Measurements from ENCODE around the gene RHBDD3. TPM values are rescaled to one million over a fixed set of nuclear protein-coding genes. Genes with fewer than 3 reads are reported as not detected.

The RHBDD3 gene
- total and polyA plus RNA-seq, 2 experiments from 2014 or later = 55.0 to 115 TPM

GRCh38 chr22:29269731-29270474 lies 2.1 kb upstream of the RHBDD3 start:
- peaks cover 5% of the 10 kb centered on the region for H3F3A ChIP-seq (replicated peaks; ENCODE audit: low read depth)
- H3K4me2 ChIP-seq = peak overlapping the region; percentile 100
- peak overlapping the region; percentile 99; the same call in 1 of the 2 replicates for H3K27ac Mint-ChIP-seq
- H3K36me3 ChIP-seq (ENCODE audit: insufficient read depth) = peaks cover 42% of the 10 kb centered on the region
- no peaks in the 10 kb centered on the region for H3K9me3 Mint-ChIP-seq
- peaks cover 34% of the 10 kb centered on the region for H3K4me1 ChIP-seq (ENCODE audit: insufficient read depth)
- DNase-seq (ENCODE audit: low spot score) = peak; percentile 49
- ATAC-seq = no peak
- H3K9me2 ChIP-seq (ENCODE audit: insufficient read depth) = no peaks in the 10 kb centered on the region
- TF ChIP-seq CTCF (conservative IDR thresholded peaks at IDR 0.05; ENCODE audit: low read depth in 2 of 2) (no peak), EZH2phosphoT487 (IDR thresholded peaks at IDR 0.05; ENCODE audit: unreplicated experiment) (no peak), JUNB (IDR thresholded peaks at IDR 0.05; ENCODE audit: unreplicated experiment) (no peak), POLR2AphosphoS5 (IDR thresholded peaks at IDR 0.05; ENCODE audit: low read depth) (no peak), EZH2 (IDR thresholded peaks at IDR 0.05; ENCODE audit: low read depth, unreplicated experiment) (no peak), STAT1 (IDR thresholded peaks at IDR 0.05; ENCODE audit: unreplicated experiment) (no peak), NANOG (IDR thresholded peaks at IDR 0.05; ENCODE audit: borderline replicate concordance) (no peak), CREB1 (CRISPR knock-in tag; IDR thresholded peaks at IDR 0.05; ENCODE audit: low read depth) (no peak), ETS1 (IDR thresholded peaks at IDR 0.05) (no peak), REST (IDR thresholded peaks at IDR 0.05; ENCODE audit: unreplicated experiment) (no peak), ZNF331 (CRISPR knock-in tag; IDR thresholded peaks at IDR 0.05; ENCODE audit: low read depth) (no peak), ZNF114 (CRISPR knock-in tag; IDR thresholded peaks at IDR 0.05) (no peak), ZNF462 (CRISPR knock-in tag; IDR thresholded peaks at IDR 0.05) (no peak)
- peaks cover 57% of the 10 kb centered on the region for H4K20me1 ChIP-seq (replicated peaks; ENCODE audit: insufficient read depth)
- no peak overlapping the region for H2AFZ ChIP-seq
- H3K27me3 ChIP-seq (ENCODE audit: insufficient read depth) = no peaks in the 10 kb centered on the region
- peaks cover 17% of the 10 kb centered on the region for H3K27me3 Mint-ChIP-seq (ENCODE audit: insufficient read depth, low read depth, poor library complexity)
- peak overlapping the region; percentile 99 for H3K4me3 ChIP-seq
- H3K36me3 Mint-ChIP-seq (ENCODE audit: low read depth) = peaks cover 84% of the 10 kb centered on the region
- peaks cover 40% of the 10 kb centered on the region for H3K4me1 Mint-ChIP-seq
- no peak overlapping the region; the same call in 1 of the 2 replicates for H3K27ac ChIP-seq (ENCODE audit: low read depth)
- peak overlapping the region; percentile 92 for H3K4me3 Mint-ChIP-seq
- H3K79me2 ChIP-seq (replicated peaks; ENCODE audit: insufficient read depth) = peaks cover 89% of the 10 kb centered on the region
